KMS-11 (cell line): ENCODE results near the gene HAPSTR1.

ENCODE experiments used
- H2AFZ ChIP-seq: fragments of 200-600 bp; sonication (generic); 2 replicates; pipeline ENCODE4 v1.6.1; 2016; ENCODE audit warnings: antibody characterized with exemption, mixed run types, low read depth
- H3K27ac ChIP-seq: fragments of 200-600 bp; sonication (generic); 2 replicates; pipeline ENCODE4 v1.6.1; 2016; ENCODE audit warnings: mild to moderate bottlenecking, mixed run types
- H3K27me3 ChIP-seq: fragments of 200-600 bp; sonication (generic); 2 replicates; pipeline ENCODE4 v1.6.1; 2017; ENCODE audit warnings: mild to moderate bottlenecking, low read depth, mixed run types, moderate library complexity; ENCODE audit not compliant: insufficient read depth
- H3K36me3 ChIP-seq: fragments of 200-600 bp; sonication (generic); 2 replicates; pipeline ENCODE4 v1.6.1; 2017; ENCODE audit warnings: mild to moderate bottlenecking, mixed run types; ENCODE audit not compliant: insufficient read depth
- H3K4me1 ChIP-seq: fragments of 200-600 bp; sonication (generic); 2 replicates; pipeline ENCODE4 v1.6.1; 2016; ENCODE audit warnings: mild to moderate bottlenecking, low read depth, mixed run types; ENCODE audit not compliant: poor library complexity, severe bottlenecking
- H3K4me2 ChIP-seq: fragments of 200-600 bp; sonication (generic); 2 replicates; pipeline ENCODE4 v1.7.0; 2016; ENCODE audit warnings: mild to moderate bottlenecking, mixed run types
- H3K4me3 ChIP-seq: fragments of 200-600 bp; sonication (generic); IDR thresholded peaks from 2 replicates; pipeline ENCODE4 v1.6.1; 2017; ENCODE audit warnings: low read depth, low read length, mixed read lengths; ENCODE audit not compliant: insufficient read depth
- H3K79me2 ChIP-seq: fragments of 200-600 bp; sonication (generic); 2 replicates; pipeline ENCODE4 v1.6.1; 2016; ENCODE audit warnings: low read depth, mixed run types; ENCODE audit not compliant: insufficient read depth
- H3K9ac ChIP-seq: fragments of 200-600 bp; sonication (generic); 2 replicates; pipeline ENCODE4 v1.6.1; 2016; ENCODE audit warnings: mild to moderate bottlenecking, mixed run types
- H4K20me1 ChIP-seq: fragments of 200-600 bp; sonication (generic); 2 replicates; pipeline ENCODE4 v1.6.1; 2016; ENCODE audit warnings: mild to moderate bottlenecking, mixed run types; ENCODE audit not compliant: insufficient read depth
- CTCF ChIP-seq: fragments of 200-600 bp; sonication (generic); conservative IDR thresholded peaks from 2 replicates; pipeline ENCODE4 v1.6.1; 2017; ENCODE audit warnings: low read depth, mild to moderate bottlenecking, antibody characterized with exemption, low read length, moderate library complexity, mixed read lengths

HAPSTR1 gene

GRCh38 chr16:9113707-9114106, 22.3 kb downstream of the HAPSTR1 start:
- peaks cover 95% of the 10 kb centered on the region for H3K79me2 ChIP-seq
- TF ChIP-seq CTCF: no peak
- no peak overlapping the region for H2AFZ ChIP-seq
- H3K27ac ChIP-seq: no peak overlapping the region
- H3K4me3 ChIP-seq: no peak overlapping the region
- peaks cover 23% of the 10 kb centered on the region for H3K4me1 ChIP-seq
- no peaks in the 10 kb centered on the region for H3K27me3 ChIP-seq
- no peak overlapping the region for H3K4me2 ChIP-seq
- peaks cover 52% of the 10 kb centered on the region for H4K20me1 ChIP-seq
- peaks cover 21% of the 10 kb centered on the region; the same call in 1 of the 2 replicates for H3K36me3 ChIP-seq
- no peak overlapping the region for H3K9ac ChIP-seq

GRCh38 chr16:9114112-9114511, 22.7 kb downstream of the HAPSTR1 start:
- Histone ChIP-seq H3K27ac (no peak overlapping the region), H3K4me3 (no peak overlapping the region), H3K4me1 (peaks cover 23% of the 10 kb centered on the region), H4K20me1 (peaks cover 48% of the 10 kb centered on the region), H3K79me2 (peaks cover 92% of the 10 kb centered on the region), H3K9ac (no peak overlapping the region), H3K4me2 (no peak overlapping the region), H3K27me3 (no peaks in the 10 kb centered on the region), H2AFZ (no peak overlapping the region), H3K36me3 (peaks cover 21% of the 10 kb centered on the region; the same call in 1 of the 2 replicates)
- no peak for TF ChIP-seq CTCF

- Histone ChIP-seq H3K79me2 (peaks cover 85% of the 10 kb centered on the region), H4K20me1 (peaks cover 43% of the 10 kb centered on the region), H3K9ac (no peak overlapping the region), H3K4me3 (no peak overlapping the region), H3K4me1 (peaks cover 18% of the 10 kb centered on the region), H2AFZ (no peak overlapping the region), H3K4me2 (no peak overlapping the region), H3K27me3 (no peaks in the 10 kb centered on the region), H3K36me3 (peaks cover 21% of the 10 kb centered on the region; the same call in 1 of the 2 replicates), H3K27ac (no peak overlapping the region)
- no peak for TF ChIP-seq CTCF
Measured at GRCh38 chr16:9114842-9115241, 23.4 kb downstream of the HAPSTR1 start.

- Histone ChIP-seq H3K4me3 (no peak overlapping the region), H3K4me2 (no peak overlapping the region), H2AFZ (no peak overlapping the region), H3K4me1 (peaks cover 18% of the 10 kb centered on the region), H3K27me3 (no peaks in the 10 kb centered on the region), H4K20me1 (peaks cover 41% of the 10 kb centered on the region), H3K36me3 (peaks cover 19% of the 10 kb centered on the region; the same call in 1 of the 2 replicates), H3K79me2 (peaks cover 81% of the 10 kb centered on the region), H3K9ac (no peak overlapping the region), H3K27ac (no peak overlapping the region)
- no peak for TF ChIP-seq CTCF
Measured at GRCh38 chr16:9115277-9115676, 23.8 kb downstream of the HAPSTR1 start.
